Calu3 (cell line): ENCODE measurements around the gene CFAP65. TPM values are rescaled to one million over a fixed set of nuclear protein-coding genes. Genes with fewer than 3 reads are reported as not detected.

Source experiments
- BruUV-seq: library from RNA; stranded (reverse); fragments of 400-500 nt; replicated peaks from 2 replicates; lab custom pipeline; 2021; lab: Mats Ljungman, UMichigan
- CTCF ChIA-PET: fragments of 300-600 bp; sonication (Branson Sonifier 250); formaldehyde crosslinking; loops from one replicate; lab custom pipeline; 2022; ENCODE audit warnings: antibody characterized with exemption; lab: Charles Lee
- DNase-seq: peaks from one replicate; pipeline ENCODE4 v3.0.0; 2022
- H3K27ac Mint-ChIP-seq: one replicate; pipeline ENCODE4 v1.8.0; 2022; ENCODE audit warnings: mixed read lengths; ENCODE audit not compliant: unreplicated experiment
- H3K27me3 Mint-ChIP-seq: one replicate; pipeline ENCODE4 v1.8.0; 2022; ENCODE audit warnings: mixed read lengths; ENCODE audit not compliant: unreplicated experiment
- H3K36me3 Mint-ChIP-seq: one replicate; pipeline ENCODE4 v1.8.0; 2022; ENCODE audit warnings: mild to moderate bottlenecking, moderate library complexity, mixed read lengths; ENCODE audit not compliant: insufficient read depth, unreplicated experiment
- H3K4me1 Mint-ChIP-seq: one replicate; pipeline ENCODE4 v1.8.0; 2022; ENCODE audit warnings: mild to moderate bottlenecking, low read depth, mixed read lengths; ENCODE audit not compliant: unreplicated experiment
- H3K4me3 Mint-ChIP-seq: one replicate; pipeline ENCODE4 v1.8.0; 2022; ENCODE audit warnings: mild to moderate bottlenecking, low read depth, moderate library complexity, mixed read lengths; ENCODE audit not compliant: unreplicated experiment
- H3K9me3 Mint-ChIP-seq: one replicate; pipeline ENCODE4 v1.8.0; 2022; ENCODE audit warnings: low read depth, mixed read lengths; ENCODE audit not compliant: unreplicated experiment
- intact Hi-C: fragments of 100-400 bp; cut with micrococcal nuclease; formaldehyde crosslinking; loops from one replicate; pipeline ENCODE4 v1.10.0; 2022; ENCODE audit not compliant: unreplicated experiment
- total RNA-seq: library from RNA; stranded (reverse); gene quantifications from 2 replicates; pipeline ENCODE4 v1.2.3, GENCODE V29; 2022
- TF ChIP-seq, protein P1 (sequence below): fragments of 200-600 bp; IDR thresholded peaks from one replicate; pipeline ENCODE4 v1.8.0; 2022; ENCODE audit warnings: antibody characterized with exemption; ENCODE audit not compliant: unreplicated experiment

Gene CFAP65
- total RNA-seq, 1 experiment from 2014 or later = 0.68 TPM

DNA sequence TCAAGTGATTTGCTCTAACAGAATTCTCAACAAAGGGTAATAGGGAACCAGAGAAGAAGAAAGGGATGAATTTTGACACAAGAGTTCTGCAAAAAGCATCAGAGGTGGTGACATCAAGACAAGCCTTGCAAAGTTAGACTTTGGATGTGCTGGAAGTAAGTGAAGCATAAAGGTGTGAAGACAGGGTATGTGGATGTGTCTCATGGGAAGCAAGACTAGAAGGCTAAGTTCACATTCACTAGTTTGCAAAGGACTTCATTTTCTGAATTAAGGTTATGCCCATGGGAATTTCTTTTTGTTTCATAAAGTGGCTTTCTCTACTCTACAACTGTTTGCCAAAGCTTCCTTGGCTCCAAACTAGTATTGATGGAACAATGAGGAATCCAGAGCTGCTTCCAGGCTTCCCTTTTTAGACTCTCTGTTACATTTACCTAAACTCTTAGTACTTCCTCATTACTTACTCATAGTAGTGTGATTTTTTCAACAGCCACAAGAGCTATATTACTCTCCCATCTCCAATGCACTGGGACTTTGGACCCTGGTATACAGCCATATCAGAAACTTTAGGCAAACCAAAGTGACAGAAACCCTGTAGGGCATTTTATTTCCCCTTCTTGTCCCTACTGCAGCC is 40.5 kb upstream of the CFAP65 start:
- DNase-seq = no peak
- BruUV-seq = no TSS peak
- H3K27me3 Mint-ChIP-seq = no peaks in the 10 kb centered on the region
- H3K4me3 Mint-ChIP-seq = no peak overlapping the region
- TF ChIP-seq, protein P1, sequence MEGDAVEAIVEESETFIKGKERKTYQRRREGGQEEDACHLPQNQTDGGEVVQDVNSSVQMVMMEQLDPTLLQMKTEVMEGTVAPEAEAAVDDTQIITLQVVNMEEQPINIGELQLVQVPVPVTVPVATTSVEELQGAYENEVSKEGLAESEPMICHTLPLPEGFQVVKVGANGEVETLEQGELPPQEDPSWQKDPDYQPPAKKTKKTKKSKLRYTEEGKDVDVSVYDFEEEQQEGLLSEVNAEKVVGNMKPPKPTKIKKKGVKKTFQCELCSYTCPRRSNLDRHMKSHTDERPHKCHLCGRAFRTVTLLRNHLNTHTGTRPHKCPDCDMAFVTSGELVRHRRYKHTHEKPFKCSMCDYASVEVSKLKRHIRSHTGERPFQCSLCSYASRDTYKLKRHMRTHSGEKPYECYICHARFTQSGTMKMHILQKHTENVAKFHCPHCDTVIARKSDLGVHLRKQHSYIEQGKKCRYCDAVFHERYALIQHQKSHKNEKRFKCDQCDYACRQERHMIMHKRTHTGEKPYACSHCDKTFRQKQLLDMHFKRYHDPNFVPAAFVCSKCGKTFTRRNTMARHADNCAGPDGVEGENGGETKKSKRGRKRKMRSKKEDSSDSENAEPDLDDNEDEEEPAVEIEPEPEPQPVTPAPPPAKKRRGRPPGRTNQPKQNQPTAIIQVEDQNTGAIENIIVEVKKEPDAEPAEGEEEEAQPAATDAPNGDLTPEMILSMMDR = no peak
- intact Hi-C loops = no loop called here
- H3K27ac Mint-ChIP-seq = no peak overlapping the region
- H3K4me1 Mint-ChIP-seq = peaks cover 27% of the 10 kb centered on the region
- CTCF ChIA-PET = interaction anchor here (1.0 to 2.4 kb wide), 3 partner anchors 22 to 52 kb away, joined by 3 to 16 read pairs (median 7); no protein-coding TSS in a partner anchor
- H3K36me3 Mint-ChIP-seq = no peaks in the 10 kb centered on the region
- no peaks in the 10 kb centered on the region for H3K9me3 Mint-ChIP-seq

DNA sequence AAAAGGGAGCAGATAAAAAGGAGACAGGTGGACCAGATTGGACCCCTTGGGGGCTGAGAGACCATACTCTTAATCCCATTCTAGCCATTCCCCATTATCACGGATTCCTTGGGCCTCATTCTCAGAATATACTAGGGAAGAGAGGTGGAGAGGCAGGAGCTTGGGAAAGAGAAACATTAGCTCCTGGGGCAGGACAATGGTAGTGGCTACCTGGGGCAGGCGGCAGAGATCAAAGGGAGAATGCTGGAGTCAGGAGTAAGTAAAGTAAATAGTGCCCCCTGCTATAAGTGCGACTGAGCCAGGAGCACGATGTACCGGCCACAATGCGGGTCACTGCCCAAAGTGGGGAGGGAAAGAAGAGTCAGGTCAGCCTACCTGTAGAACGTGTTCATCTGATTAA is 39.8 kb upstream of the CFAP65 start:
- BruUV-seq = no TSS peak
- Mint-ChIP-seq H3K4me1 (peaks cover 28% of the 10 kb centered on the region), H3K27me3 (no peaks in the 10 kb centered on the region), H3K36me3 (no peaks in the 10 kb centered on the region), H3K27ac (no peak overlapping the region), H3K9me3 (no peaks in the 10 kb centered on the region), H3K4me3 (no peak overlapping the region)
- intact Hi-C loops = no loop called here
- CTCF ChIA-PET = interaction anchor here (0.9 to 2.4 kb wide), 3 partner anchors 18 to 39 kb away, joined by 3 to 7 read pairs (median 3); no protein-coding TSS in a partner anchor
- no peak for DNase-seq
- TF ChIP-seq, protein P1 = no peak

GRCh38 chr2:219079417-219079816 is 38.1 kb upstream of the CFAP65 start:
- CTCF ChIA-PET = no interaction called here
- Mint-ChIP-seq H3K27ac (no peak overlapping the region), H3K27me3 (no peaks in the 10 kb centered on the region), H3K36me3 (no peaks in the 10 kb centered on the region), H3K9me3 (no peaks in the 10 kb centered on the region), H3K4me3 (no peak overlapping the region), H3K4me1 (peaks cover 28% of the 10 kb centered on the region)
- intact Hi-C loops = no loop called here
- BruUV-seq = no TSS peak
- no peak for DNase-seq
- TF ChIP-seq, protein P1 = no peak

DNA sequence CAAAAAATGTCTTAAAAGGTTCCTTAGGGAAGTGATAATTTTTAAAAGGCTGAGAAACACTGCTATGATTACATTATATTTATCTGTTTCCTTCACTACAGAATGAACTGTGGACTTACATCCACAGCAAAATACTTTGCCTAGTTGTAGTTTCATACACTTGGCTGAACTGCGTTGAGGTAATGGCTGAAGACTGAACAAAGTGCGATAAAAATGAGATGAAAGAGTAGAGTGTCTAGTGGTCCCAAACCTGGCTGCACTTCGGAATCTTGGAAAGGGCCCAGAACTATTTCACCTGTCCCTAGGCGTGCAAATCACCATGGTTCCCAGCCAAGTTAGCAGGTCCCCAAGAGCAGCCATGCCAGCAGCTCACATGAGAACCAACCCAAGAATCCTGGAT is 37.6 kb upstream of the CFAP65 start:
- Mint-ChIP-seq H3K36me3 (no peaks in the 10 kb centered on the region), H3K4me1 (peaks cover 28% of the 10 kb centered on the region), H3K9me3 (no peaks in the 10 kb centered on the region), H3K27ac (no peak overlapping the region), H3K4me3 (no peak overlapping the region), H3K27me3 (no peaks in the 10 kb centered on the region)
- BruUV-seq = no TSS peak
- CTCF ChIA-PET = no interaction called here
- no peak for DNase-seq
- intact Hi-C loops = no loop called here
- TF ChIP-seq, protein P1 = no peak
